Lower leg skin (tissue), 4 donors: ENCODE measurements around the gene METTL25. TPM values are rescaled to one million over a fixed set of nuclear protein-coding genes. Genes with fewer than 3 reads are reported as not detected.

ENCODE experiments used
- DNase-seq, 2 donors: peaks; one replicate each; pipeline ENCODE4 v3.0.0-alpha.2; 2019; ENCODE audit warnings: low spot score in 2 of 2
- H3K4me3 ChIP-seq: fragments of 200-600 bp; sonication (generic); 2 replicates; pipeline ENCODE4 v1.5.1; 2017; ENCODE audit warnings: mild to moderate bottlenecking, low read depth; ENCODE audit not compliant: poor library complexity, severe bottlenecking
- CTCF ChIP-seq, 3 donors: fragments of 450-650 bp; IDR thresholded peaks; one replicate each; pipeline ENCODE4 v1.5.1; 2016; ENCODE audit warnings: antibody characterized with exemption in 3 of 3, mild to moderate bottlenecking in 3 of 3, moderate library complexity in 2 of 3
- POLR2A ChIP-seq, 2 donors: fragments of 450-650 bp; IDR thresholded peaks; one replicate each; pipeline ENCODE4 v1.6.1; 2016 to 2017; ENCODE audit warnings: antibody characterized with exemption in 2 of 2, mild to moderate bottlenecking in 1 of 2, moderate library complexity in 1 of 2
- WGBS, 2 donors: methylation state at CpG; one replicate each; pipeline ENCODE4 v1.1.5; 2018; 5-methylcytosine and 5-hydroxymethylcytosine counted together
- intact Hi-C: fragments of 100-400 bp; cut with DNase I; formaldehyde crosslinking; loops from one replicate; pipeline ENCODE4 v1.15.0; 2023; ENCODE audit warnings: low total_unique reads
- total RNA-seq, 4 donors: library from RNA; depleted of rRNA; stranded (reverse); fragments of >200 nt; gene quantifications; one replicate each; pipeline ENCODE4 v1.1.0, GENCODE V29; 2016

The METTL25 gene
- total RNA-seq, 4 donors from 2014 or later, result 6.7 to 15.2 (median 13.5) TPM

- TF ChIP-seq CTCF (IDR thresholded peaks at IDR 0.05), result no peak
- no peak for TF ChIP-seq POLR2A (IDR thresholded peaks at IDR 0.05)
- intact Hi-C loops, result no loop called here
These were observed 49.2 kb downstream of the METTL25 start for GRCh38 chr12:82407481-82407880.

GRCh38 chr12:82408844-82409243 is 50.5 kb downstream of the METTL25 start:
- intact Hi-C loops, result no loop called here
- 86 to 94% methylated on average over 1 of the region's 1 CpG for WGBS, 2 donors
- TF ChIP-seq POLR2A (IDR thresholded peaks at IDR 0.05) (no peak), CTCF (IDR thresholded peaks at IDR 0.05) (no peak)
- no peak for DNase-seq
- H3K4me3 ChIP-seq, result no peak overlapping the region

More at GRCh38 chr12:82407481-82407880, 49.2 kb downstream of the METTL25 start:
- WGBS, 2 donors, result 93 to 95% methylated on average over 5 of the region's 5 CpGs
- no peak overlapping the region for H3K4me3 ChIP-seq
- no peak for DNase-seq

- intact Hi-C loops, result no loop called here
- whole genome bisulfite sequencing, 2 donors, result 84 to 86% methylated on average over 4 of the region's 4 CpGs
- H3K4me3 ChIP-seq, result no peak overlapping the region
- DNase-seq, result no peak
- TF ChIP-seq POLR2A (IDR thresholded peaks at IDR 0.05) (no peak), CTCF (IDR thresholded peaks at IDR 0.05) (no peak)
These were observed 53.4 kb downstream of the METTL25 start for GRCh38 chr12:82411546-82412230.

- WGBS, 2 donors, result 100% methylated on average over 1 of the region's 1 CpG
- intact Hi-C loops, result no loop called here
- H3K4me3 ChIP-seq, result no peak overlapping the region
- no peak for DNase-seq
- TF ChIP-seq POLR2A (IDR thresholded peaks at IDR 0.05), result no peak
- no peak for TF ChIP-seq CTCF (IDR thresholded peaks at IDR 0.05)
These were observed 53.9 kb downstream of the METTL25 start for GRCh38 chr12:82412246-82412645.

- WGBS, 2 donors, result 79 to 86% methylated on average over 2 of the region's 2 CpGs
- no peak overlapping the region for H3K4me3 ChIP-seq
- DNase-seq, result no peak
- TF ChIP-seq POLR2A (IDR thresholded peaks at IDR 0.05) (no peak), CTCF (IDR thresholded peaks at IDR 0.05) (no peak)
- intact Hi-C loops, result no loop called here
These were observed 55.7 kb downstream of the METTL25 start for GRCh38 chr12:82414044-82414443.

GRCh38 chr12:82414926-82415325 is 56.6 kb downstream of the METTL25 start:
- TF ChIP-seq CTCF (IDR thresholded peaks at IDR 0.05) (no peak), POLR2A (IDR thresholded peaks at IDR 0.05) (no peak)
- no peak for DNase-seq
- WGBS, 2 donors, result 94 to 95% methylated on average over 1 of the region's 1 CpG
- intact Hi-C loops, result no loop called here
- H3K4me3 ChIP-seq, result no peak overlapping the region
